HG02870 (cell line): ENCODE data around the gene C3orf20.

Experiments used
- ATAC-seq: cut with Tn5 transposase; IDR thresholded peaks from one replicate; pipeline ENCODE4 v1.9.1; 2021; ENCODE audit warnings: mild to moderate bottlenecking, moderate library complexity; ENCODE audit not compliant: unreplicated experiment

The C3orf20 gene

DNA sequence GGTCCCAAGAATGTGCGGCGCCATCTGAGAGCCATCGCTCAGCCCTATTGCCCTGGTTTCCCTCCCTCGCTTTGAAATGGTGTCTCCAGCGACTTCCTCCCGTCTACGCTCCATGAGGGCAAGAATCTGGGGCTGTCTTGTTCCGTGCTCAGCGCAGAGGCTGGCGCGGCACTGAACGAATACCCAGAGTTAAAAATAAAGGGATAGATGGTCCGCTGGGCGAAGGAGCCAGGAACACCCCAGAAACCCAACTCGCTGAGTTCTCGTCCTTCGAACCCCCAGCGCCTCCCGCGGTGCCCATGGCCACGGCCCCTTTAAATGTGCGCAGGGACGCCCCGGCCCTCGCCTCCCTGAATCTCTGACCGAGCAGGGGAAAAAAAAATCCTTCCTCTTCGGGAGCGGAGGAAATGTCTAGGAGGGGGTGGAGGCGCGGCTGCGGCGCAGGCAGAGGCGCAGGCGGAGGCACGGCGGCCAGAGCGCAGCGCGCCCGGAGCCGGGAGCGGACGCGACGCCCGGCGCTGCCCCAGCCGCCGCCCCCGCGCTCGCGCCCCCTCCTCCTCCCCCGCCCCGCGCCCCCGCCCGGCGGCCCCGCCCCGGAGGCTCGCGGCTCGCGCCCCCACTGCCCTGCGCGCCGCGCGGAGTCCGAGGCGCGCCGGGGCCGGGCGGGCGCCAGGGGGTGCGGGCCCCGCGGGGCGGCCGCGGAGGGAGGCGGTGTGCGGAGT, 135.3 kb downstream of the C3orf20 start:
- no peak for ATAC-seq

DNA sequence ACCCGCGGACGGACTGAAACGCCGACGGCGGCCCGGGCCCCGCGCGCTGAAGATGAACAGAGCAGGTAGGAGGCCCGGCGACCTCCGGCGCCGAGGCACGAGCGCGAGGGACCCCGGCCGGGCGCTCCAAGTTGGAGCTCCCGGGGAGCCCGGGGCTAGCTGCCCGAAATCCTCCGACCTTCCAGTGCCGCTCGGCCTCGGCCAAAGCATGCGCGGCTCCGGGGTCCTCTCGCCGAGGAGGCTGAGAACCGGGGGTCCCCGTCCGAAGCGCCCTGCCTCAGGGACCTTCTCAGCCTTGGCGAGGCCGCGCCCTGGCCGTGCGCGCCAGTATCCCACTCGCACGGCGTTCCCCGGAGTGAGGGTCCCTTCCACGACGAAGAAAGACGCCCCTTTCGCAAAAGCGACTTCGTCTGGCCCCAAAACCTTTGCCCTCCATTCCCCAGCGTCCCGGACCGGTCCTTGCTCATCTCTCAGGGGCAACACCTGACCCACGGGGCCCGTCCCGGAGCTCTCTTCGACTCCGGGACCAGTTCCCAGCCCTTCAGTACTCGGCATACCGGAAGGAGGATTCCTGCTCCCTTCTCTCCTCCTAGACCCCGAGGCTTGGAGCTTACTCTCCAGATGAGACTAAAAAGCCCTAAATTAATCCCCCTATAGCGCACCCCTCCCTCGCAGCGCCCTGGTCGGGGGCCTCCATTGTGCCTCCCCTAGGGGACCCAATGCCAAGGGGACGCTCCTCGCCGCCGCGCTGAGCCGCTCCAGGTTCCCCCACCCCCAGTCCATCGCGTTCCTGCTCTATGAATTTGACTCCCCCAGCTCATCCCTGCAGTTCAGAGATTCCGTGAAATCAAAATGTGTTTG, 136.1 kb downstream of the C3orf20 start:
- ATAC-seq = no peak

DNA sequence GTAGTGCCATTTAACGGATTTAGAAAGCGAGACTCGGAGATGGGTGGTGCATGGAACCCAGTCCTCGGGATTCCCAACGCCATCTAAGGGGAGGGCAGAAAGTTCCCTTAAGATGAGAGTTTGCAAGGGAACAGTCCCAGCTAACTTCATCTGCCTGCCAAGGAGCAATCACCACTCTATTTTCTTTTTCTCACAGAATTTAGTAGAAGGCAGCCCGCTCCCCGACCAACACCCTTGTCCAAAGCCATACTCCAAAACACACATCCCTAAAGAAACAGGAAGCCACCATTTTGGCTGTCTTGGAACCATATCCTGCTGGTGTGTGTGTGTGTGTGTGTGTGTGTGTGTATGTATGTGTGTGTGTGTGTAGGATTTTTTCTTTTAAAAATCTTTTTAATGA, 136.7 kb downstream of the C3orf20 start:
- no peak for ATAC-seq

DNA sequence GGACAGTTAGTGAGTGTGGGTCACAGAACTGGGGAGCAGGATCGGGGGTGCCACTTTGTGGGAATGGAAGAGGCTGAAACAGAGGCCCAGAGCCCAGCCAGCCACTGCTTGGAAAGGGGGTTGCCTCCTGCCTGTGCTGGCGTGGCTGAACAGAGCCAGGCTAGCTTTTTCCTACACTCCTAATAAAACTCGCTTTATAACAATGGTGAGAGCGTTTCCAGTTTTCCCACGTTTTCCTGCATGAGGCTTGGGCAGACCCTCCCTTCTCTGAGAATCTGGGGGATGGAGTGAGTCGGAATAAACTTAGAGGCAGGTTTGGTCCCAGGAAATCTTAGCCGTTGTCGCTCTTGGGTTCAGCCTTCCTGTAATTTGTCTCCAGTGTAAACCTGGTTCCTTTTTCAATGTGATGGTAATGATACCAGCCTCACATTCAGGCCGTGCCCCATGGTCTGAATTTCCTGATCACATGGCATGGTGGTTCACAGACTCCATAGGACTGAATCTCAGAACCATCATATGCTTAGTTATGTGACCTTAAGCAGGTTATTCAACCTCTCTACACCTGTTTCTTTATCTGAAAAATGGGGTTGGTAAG, 137.4 kb downstream of the C3orf20 start:
- no peak for ATAC-seq

DNA sequence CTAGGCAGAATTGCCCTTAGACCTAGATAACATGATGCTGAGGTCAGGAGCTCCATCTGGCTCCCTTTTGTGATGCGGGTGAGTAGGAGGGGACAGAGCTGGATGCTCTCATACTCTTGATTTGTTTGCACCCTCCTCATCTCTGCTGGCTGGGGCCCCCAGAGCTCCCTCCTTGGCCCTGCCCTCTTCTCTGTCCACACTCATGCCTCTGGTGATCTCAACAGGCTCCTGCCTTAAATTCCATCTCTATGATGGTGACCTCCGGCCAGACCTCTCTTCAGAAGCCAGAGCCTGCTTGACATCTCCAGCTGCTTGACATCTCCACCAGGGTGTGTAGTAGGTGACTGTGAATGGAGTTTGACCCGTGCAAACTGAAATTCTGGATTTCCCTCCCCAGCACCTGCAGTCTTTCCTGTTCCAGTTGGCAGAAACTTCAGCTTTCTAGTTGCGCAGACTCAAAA, 139.5 kb downstream of the C3orf20 start:
- no peak for ATAC-seq

DNA sequence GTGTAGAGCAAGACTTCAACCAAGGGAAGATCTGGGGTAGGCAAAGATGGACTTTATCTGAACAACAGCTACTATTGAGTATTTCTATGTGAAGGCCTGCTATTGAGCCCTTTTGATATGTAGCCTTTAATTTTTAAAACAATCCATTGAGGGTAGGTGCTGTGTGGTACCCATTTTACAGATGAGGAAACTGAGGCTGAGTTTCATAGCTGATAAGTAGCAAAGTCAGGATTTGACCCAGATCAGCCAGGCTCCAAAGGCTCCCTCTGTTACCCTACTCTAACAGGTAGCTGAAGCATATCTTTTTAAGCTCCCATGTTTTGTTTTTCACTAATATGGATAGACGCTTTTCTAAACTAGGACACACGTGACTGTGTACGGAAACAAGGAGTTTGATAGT, 141.4 kb downstream of the C3orf20 start:
- no peak for ATAC-seq

DNA sequence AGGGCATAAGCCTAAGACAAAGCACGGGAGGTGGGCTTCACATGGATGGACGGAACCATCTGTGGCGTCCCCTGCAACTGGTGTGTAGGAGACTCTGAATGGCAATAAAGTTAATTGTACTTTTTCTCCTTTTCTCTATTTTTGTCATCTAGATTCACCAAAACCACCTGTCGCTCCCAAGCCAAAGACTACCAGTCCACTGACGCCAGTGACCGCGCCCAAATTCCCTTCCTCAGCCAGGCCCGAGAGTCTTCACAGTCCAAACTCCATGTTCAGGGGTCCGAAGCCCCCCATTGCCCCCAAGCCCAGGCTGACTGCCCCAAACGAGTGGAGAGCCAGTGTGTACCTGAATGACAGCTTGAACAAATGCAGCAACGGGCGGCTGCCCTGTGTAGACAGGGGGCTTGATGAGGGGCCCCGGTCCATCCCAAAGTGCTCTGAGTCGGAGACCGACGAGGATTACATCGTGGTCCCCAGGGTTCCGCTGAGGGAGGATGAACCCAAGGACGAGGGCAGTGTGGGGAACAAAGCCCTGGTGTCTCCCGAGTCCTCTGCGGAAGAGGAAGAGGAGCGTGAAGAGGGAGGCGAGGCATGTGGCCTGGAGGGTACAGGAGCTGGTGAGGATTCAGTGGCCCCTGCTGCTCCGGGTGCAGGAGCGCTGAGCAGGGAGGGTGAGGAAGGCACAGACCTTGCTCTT, 144.0 kb downstream of the C3orf20 start, which contains the start of gene FGD5:
Gene FGD5, plus strand, starts transcription at position 159 of the 697 bp plus-strand sequence. Its CDS starts 110 bp downstream, at position 269.
- no peak for ATAC-seq

DNA sequence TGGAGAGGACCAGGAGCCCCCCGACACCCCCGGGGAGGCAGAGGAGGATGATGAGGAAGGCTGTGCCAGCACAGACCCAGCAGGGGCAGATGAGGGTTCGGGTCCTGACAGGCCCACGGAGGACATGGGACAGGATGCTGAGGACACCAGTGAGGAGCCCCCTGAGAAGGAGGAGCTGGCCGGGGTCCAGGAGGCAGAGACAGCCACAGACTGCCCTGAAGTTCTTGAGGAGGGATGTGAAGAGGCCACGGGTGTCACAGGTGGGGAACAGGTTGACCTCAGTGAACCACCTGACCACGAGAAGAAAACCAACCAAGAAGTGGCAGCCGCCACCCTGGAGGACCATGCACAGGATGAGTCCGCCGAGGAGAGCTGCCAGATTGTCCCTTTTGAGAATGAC, 144.7 kb downstream of the C3orf20 start:
- no peak for ATAC-seq

DNA sequence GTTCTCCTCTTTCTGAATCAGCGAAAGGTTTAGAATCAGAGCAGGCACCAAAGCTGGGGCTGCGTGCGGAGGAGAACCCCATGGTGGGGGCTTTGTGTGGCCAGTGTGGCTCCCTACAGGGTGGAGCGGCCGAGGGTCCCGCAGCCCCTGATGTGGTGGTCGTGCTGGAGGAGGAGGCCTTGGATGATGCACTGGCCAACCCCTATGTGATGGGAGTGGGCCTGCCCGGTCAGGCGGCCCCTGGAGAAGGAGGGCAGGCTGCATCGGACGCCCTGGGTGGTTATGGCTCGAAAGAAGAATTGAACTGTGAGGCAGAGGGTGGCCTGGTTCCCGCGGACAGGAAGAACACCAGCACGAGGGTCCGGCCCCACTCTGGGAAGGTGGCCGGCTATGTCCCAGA, 145.2 kb downstream of the C3orf20 start:
- no peak for ATAC-seq

DNA sequence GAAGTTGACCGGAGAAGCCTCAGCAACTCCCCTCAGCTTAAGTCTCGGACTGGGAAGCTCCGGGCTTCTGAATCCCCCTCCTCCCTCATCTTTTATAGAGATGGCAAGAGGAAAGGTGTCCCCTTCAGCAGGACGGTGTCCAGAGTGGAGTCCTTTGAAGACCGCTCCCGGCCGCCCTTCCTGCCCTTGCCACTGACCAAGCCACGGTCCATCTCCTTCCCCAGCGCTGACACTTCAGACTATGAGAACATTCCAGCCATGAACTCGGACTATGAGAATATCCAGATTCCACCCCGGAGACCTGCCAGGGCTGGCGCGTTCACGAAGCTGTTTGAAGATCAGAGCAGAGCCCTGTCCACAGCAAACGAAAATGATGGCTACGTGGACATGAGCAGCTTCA, 146.2 kb downstream of the C3orf20 start:
- no peak for ATAC-seq

DNA sequence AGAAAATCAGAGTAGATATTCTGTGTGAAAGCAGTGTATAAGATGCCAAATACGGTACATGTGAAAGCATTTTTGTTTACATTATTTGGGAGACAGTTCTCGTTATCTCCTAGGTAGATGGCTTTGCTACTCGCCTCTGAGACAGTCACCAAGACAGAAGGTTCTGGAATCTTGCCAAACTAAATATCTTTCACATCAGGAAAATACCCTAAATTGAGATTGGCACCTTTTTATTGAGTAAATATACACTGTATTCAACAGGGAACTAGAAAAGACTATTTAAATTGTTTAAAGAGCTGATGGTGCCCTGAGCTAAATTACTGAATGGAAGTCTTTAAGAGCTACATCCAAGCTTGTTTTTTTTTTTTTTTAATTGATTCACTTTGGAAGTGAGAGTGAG, 147.2 kb downstream of the C3orf20 start:
- no peak for ATAC-seq
